Measurements from ENCODE around the gene ABCG5. TPM values are rescaled to one million over a fixed set of nuclear protein-coding genes. Genes with fewer than 3 reads are reported as not detected.

Gene ABCG5
- total RNA-seq, 4 donors from 2014 or later, result not detected

GRCh38 chr2:43810452-43810851 is 28.2 kb downstream of the ABCG5 start:
- H3K36me3 ChIP-seq, result peaks cover 0 to 2% (median 0%) of the 10 kb centered on the region in 4 donors

GRCh38 chr2:43806719-43807031 is 32.0 kb downstream of the ABCG5 start:
- DNase-seq, result no peak
- peaks cover 0 to 9% (median 1%) of the 10 kb centered on the region in 4 donors for H3K36me3 ChIP-seq
- H3K4me3 ChIP-seq, result no peak overlapping the region
- H3K27me3 ChIP-seq, result no peaks in the 10 kb centered on the region
- 78 to 88% methylated on average over 2 of the region's 2 CpGs for WGBS, 2 donors (ENCODE audit: low coverage in 1 of 2)
- TF ChIP-seq CTCF (IDR thresholded peaks at IDR 0.05) (no peak), POLR2A (IDR thresholded peaks at IDR 0.05) (no peak), POLR2AphosphoS5 (IDR thresholded peaks at IDR 0.05) (no peak)
- H3K27ac ChIP-seq, result no peak overlapping the region
- peaks cover 0 to 11% (median 1%) of the 10 kb centered on the region in 4 donors for H3K4me1 ChIP-seq
- intact Hi-C loops (cut with DNase I; ENCODE audit: low total_unique reads) (no loop called here), in situ Hi-C loops (cut with MboI; ENCODE audit: low pct_ligation_motif_present in 1 of 4, low pct_unique_long_range_greater_than_20kb in 1 of 4, low sequenced_read_pairs in 3 of 4) (no loop called here)
- no peaks in the 10 kb centered on the region for H3K9me3 ChIP-seq

More at GRCh38 chr2:43810452-43810851, 28.2 kb downstream of the ABCG5 start:
- in situ Hi-C loops (cut with MboI; ENCODE audit: low pct_ligation_motif_present in 1 of 4, low pct_unique_long_range_greater_than_20kb in 1 of 4, low sequenced_read_pairs in 3 of 4) (no loop called here), intact Hi-C loops (cut with DNase I; ENCODE audit: low total_unique reads) (no loop called here)
- Histone ChIP-seq H3K9me3 (no peaks in the 10 kb centered on the region), H3K27ac (no peak overlapping the region), H3K27me3 (no peaks in the 10 kb centered on the region), H3K4me3 (no peak overlapping the region), H3K4me1 (peaks cover 0 to 11% (median 1%) of the 10 kb centered on the region in 4 donors)
- TF ChIP-seq EP300 (IDR thresholded peaks at IDR 0.05; ENCODE audit: low read depth) (no peak), POLR2AphosphoS5 (IDR thresholded peaks at IDR 0.05) (no peak), CTCF (IDR thresholded peaks at IDR 0.05) (no peak), POLR2A (IDR thresholded peaks at IDR 0.05) (no peak)
- DNase-seq, result no peak
- 70 to 77% methylated on average over 2 of the region's 2 CpGs for WGBS, 2 donors (ENCODE audit: low coverage in 1 of 2)

GRCh38 chr2:43803113-43803512 is 35.5 kb downstream of the ABCG5 start:
- in situ Hi-C loops (cut with MboI; ENCODE audit: low pct_ligation_motif_present in 1 of 4, low pct_unique_long_range_greater_than_20kb in 1 of 4, low sequenced_read_pairs in 3 of 4) (no loop called here), intact Hi-C loops (cut with DNase I; ENCODE audit: low total_unique reads) (no loop called here)
- Histone ChIP-seq H3K4me3 (no peak overlapping the region), H3K4me1 (peaks cover 0 to 4% (median 1%) of the 10 kb centered on the region in 4 donors), H3K9me3 (no peaks in the 10 kb centered on the region), H3K36me3 (peaks cover 0 to 9% (median 1%) of the 10 kb centered on the region in 4 donors), H3K27ac (no peak overlapping the region), H3K27me3 (no peaks in the 10 kb centered on the region)
- DNase-seq, result no peak
- TF ChIP-seq POLR2AphosphoS5 (IDR thresholded peaks at IDR 0.05) (no peak), EP300 (IDR thresholded peaks at IDR 0.05; ENCODE audit: low read depth) (no peak), POLR2A (IDR thresholded peaks at IDR 0.05) (no peak), CTCF (IDR thresholded peaks at IDR 0.05) (no peak)
- WGBS, 2 donors (ENCODE audit: low coverage in 1 of 2), result 77 to 83% methylated on average over 1 of the region's 1 CpG

- Histone ChIP-seq H3K4me3 (no peak overlapping the region), H3K4me1 (peaks cover 0 to 3% (median 0%) of the 10 kb centered on the region in 4 donors), H3K9me3 (no peaks in the 10 kb centered on the region), H3K27me3 (no peaks in the 10 kb centered on the region), H3K27ac (no peak overlapping the region), H3K36me3 (peaks cover 0 to 9% (median 1%) of the 10 kb centered on the region in 4 donors)
- TF ChIP-seq POLR2AphosphoS5 (IDR thresholded peaks at IDR 0.05) (no peak), CTCF (IDR thresholded peaks at IDR 0.05) (no peak), EP300 (IDR thresholded peaks at IDR 0.05; ENCODE audit: low read depth) (no peak), POLR2A (IDR thresholded peaks at IDR 0.05) (no peak)
- intact Hi-C loops (cut with DNase I; ENCODE audit: low total_unique reads) (no loop called here), in situ Hi-C loops (cut with MboI; ENCODE audit: low pct_ligation_motif_present in 1 of 4, low pct_unique_long_range_greater_than_20kb in 1 of 4, low sequenced_read_pairs in 3 of 4) (no loop called here)
- WGBS, 2 donors (ENCODE audit: low coverage in 1 of 2), result 89 to 97% methylated on average over 2 of the region's 2 CpGs
- DNase-seq, result no peak
Measured at GRCh38 chr2:43802135-43802534, 36.5 kb downstream of the ABCG5 start.
